Astrocyte of the cerebellum (primary cell): Measurements from ENCODE around the gene TMC3.
A peak's percentile ranks its signal among the peaks of the same experiment; 100 is the strongest.

ENCODE experiments used
- DNase-seq: peaks from one replicate; pipeline ENCODE4 v3.0.0-alpha.2; 2011; ENCODE audit warnings: low read depth
- H3K4me3 ChIP-seq: 2 replicates; pipeline ENCODE4 v1.5.1; 2011; ENCODE audit warnings: mild to moderate bottlenecking, low read depth, low read length, moderate library complexity
- CTCF ChIP-seq: IDR thresholded peaks from 2 replicates; pipeline ENCODE4 v1.5.1; 2012; ENCODE audit warnings: low read length, low read depth, moderate library complexity, mild to moderate bottlenecking; ENCODE audit errors: missing control alignments
- in situ Hi-C: cut with HindIII; loops from 2 replicates; pipeline ENCODE4 v1.10.0; 2017; ENCODE audit warnings: low sequenced_read_pairs

TMC3 gene

GRCh38 chr15:81330366-81331090, 43.5 kb downstream of the TMC3 start:
- no peak overlapping the region for H3K4me3 ChIP-seq
- DNase-seq = no peak
- TF ChIP-seq CTCF = no peak
- in situ Hi-C loops = no loop called here

GRCh38 chr15:81329446-81329845, 44.6 kb downstream of the TMC3 start:
- no peak for TF ChIP-seq CTCF
- in situ Hi-C loops = no loop called here
- H3K4me3 ChIP-seq = no peak overlapping the region
- no peak for DNase-seq

- H3K4me3 ChIP-seq = no peak overlapping the region
- DNase-seq = peak; percentile 81
- in situ Hi-C loops = no loop called here
- no peak for TF ChIP-seq CTCF
These were observed 46.5 kb downstream of the TMC3 start for GRCh38 chr15:81327516-81327915.

- DNase-seq = no peak
- H3K4me3 ChIP-seq = no peak overlapping the region
- in situ Hi-C loops = no loop called here
- TF ChIP-seq CTCF = no peak
These were observed 47.4 kb downstream of the TMC3 start for GRCh38 chr15:81326466-81327212.

GRCh38 chr15:81323944-81324881, 49.8 kb downstream of the TMC3 start, which contains the start of gene STARD5:
TSS of gene STARD5 (minus strand) at chr15:81324141. CDS start at chr15:81324099, 42 bp downstream.
- no peak for TF ChIP-seq CTCF
- H3K4me3 ChIP-seq = peak within 1 kb of the TSS; percentile 58
- peak; percentile 92 for DNase-seq
- in situ Hi-C loops = no loop called here

- in situ Hi-C loops = no loop called here
- TF ChIP-seq CTCF = no peak
- DNase-seq = no peak
- peak overlapping the region; percentile 58 for H3K4me3 ChIP-seq
These were observed 50.5 kb downstream of the TMC3 start for GRCh38 chr15:81323559-81323943.
